ENCODE results near the gene RBM33.

The RBM33 gene

DNA sequence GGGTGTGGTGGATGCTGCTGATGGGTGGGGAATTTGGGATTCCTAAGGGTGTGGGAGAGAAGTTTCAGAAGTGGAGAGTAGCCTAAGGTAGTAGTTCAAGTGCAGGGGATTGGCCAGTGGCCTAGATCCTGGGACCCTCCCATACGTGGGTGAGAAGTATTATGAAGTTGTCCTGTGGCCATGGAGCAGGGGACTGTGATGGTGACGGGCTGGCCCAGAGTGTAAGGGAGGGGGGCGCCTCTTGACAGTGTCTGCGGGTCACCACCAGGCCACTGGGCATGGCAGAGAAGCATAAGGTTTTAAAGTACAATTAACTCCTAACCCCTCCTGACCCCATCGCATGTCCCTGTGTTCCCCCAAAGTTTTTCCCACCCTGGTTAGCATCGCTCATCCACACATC lies 70.2 kb downstream of the RBM33 start:
- Histone ChIP-seq H3K4me2 (no peak overlapping the region), H3K27me3 (ENCODE audit: insufficient read depth, low read depth) (no peaks in the 10 kb centered on the region), H3K79me2 (ENCODE audit: insufficient read depth, low read depth) (peaks cover 18% of the 10 kb centered on the region; the same call in 1 of the 2 replicates), H2AFZ (ENCODE audit: low read depth) (no peak overlapping the region), H3K4me3 (IDR thresholded peaks at IDR 0.05; ENCODE audit: insufficient read depth, low read depth, low read length) (no peak overlapping the region), H3K36me3 (ENCODE audit: insufficient read depth) (peaks cover 8% of the 10 kb centered on the region; the same call in 1 of the 2 replicates), H4K20me1 (ENCODE audit: insufficient read depth) (no peaks in the 10 kb centered on the region), H3K27ac (no peak overlapping the region), H3K4me1 (ENCODE audit: low read depth, poor library complexity, severe bottlenecking) (no peaks in the 10 kb centered on the region), H3K9ac (no peak overlapping the region)
- TF ChIP-seq, protein P1, sequence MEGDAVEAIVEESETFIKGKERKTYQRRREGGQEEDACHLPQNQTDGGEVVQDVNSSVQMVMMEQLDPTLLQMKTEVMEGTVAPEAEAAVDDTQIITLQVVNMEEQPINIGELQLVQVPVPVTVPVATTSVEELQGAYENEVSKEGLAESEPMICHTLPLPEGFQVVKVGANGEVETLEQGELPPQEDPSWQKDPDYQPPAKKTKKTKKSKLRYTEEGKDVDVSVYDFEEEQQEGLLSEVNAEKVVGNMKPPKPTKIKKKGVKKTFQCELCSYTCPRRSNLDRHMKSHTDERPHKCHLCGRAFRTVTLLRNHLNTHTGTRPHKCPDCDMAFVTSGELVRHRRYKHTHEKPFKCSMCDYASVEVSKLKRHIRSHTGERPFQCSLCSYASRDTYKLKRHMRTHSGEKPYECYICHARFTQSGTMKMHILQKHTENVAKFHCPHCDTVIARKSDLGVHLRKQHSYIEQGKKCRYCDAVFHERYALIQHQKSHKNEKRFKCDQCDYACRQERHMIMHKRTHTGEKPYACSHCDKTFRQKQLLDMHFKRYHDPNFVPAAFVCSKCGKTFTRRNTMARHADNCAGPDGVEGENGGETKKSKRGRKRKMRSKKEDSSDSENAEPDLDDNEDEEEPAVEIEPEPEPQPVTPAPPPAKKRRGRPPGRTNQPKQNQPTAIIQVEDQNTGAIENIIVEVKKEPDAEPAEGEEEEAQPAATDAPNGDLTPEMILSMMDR (conservative IDR thresholded peaks at IDR 0.05; ENCODE audit: low read depth, low read length) = no peak

DNA sequence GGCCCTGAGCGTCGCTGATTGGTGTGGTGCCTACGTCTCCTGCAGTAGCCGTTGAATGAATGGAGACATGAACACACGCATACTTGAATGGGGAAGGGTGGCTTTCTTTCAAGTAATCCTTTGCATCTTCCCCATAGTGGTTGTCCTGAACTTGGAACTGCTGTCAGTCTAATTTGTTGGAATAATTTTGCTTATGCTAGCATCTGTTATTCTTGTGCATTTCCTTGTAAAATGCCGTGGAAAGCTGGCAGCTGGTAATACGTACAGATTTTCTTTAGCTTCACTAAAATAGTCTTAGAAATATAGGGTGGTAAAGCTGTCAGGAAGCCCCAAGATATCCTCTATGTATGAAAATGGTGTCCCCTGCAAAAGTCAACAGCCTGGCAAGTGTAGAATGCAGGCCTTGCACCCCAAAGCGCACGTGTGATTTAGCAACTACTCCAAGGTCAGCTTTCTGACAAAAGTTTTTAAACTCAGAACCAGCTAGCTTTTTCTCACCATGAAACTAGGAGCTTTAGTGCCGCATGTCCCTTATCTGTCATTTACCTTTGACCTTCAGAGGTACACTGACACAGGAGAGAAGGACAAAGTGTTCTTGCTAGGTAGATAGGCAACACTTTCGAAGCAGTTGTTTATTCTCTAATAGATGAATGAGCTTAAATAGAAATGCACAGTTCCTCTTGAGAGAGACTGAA lies 70.8 kb downstream of the RBM33 start:
- no peaks in the 10 kb centered on the region for H3K4me1 ChIP-seq (ENCODE audit: low read depth, poor library complexity, severe bottlenecking)

DNA sequence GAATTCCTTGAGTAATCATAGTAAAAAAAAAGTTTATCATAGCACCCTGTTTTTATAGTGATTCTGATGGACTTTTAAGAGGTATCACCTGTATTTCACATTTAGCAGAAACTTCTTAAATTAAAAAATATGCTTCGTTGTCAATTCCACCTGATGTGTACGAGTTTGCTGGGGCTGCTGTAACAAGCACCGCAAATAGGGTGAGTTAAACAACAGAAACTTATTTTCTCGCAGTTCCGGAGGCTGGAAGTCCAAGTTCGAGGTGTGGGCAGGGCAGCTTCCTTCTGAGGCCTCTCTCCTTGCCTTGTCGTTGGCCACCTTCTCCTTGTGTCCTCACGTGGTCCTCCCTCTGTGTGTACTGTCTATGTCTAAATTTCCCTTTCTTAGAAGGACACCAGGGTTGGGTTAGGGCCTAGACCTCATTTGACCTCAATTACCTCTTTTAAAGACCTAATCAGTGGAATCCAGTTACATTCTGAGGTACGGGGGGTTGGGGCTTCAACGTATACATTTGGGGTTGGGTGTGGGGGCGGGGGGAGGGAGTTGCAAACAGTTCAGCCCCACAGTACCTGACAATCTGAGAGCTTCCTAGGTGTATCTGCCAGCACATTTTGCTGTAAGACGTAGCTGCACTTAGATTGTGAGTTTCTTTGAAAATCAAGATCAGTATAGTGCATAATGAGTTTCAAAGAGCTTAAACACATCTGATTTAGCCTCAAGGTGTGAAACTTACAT lies 72.7 kb downstream of the RBM33 start:
- H3K9ac ChIP-seq = no peak overlapping the region
- no peak overlapping the region for H3K27ac ChIP-seq
- no peaks in the 10 kb centered on the region; the same call in 1 of the 2 replicates for H3K36me3 ChIP-seq (ENCODE audit: insufficient read depth)

More for the DNA sequence above, 70.8 kb downstream of the RBM33 start:
- Histone ChIP-seq H3K9ac (no peak overlapping the region), H2AFZ (ENCODE audit: low read depth) (no peak overlapping the region), H3K27me3 (ENCODE audit: insufficient read depth, low read depth) (no peaks in the 10 kb centered on the region), H3K27ac (no peak overlapping the region), H3K4me3 (IDR thresholded peaks at IDR 0.05; ENCODE audit: insufficient read depth, low read depth, low read length) (no peak overlapping the region), H3K4me2 (no peak overlapping the region), H4K20me1 (ENCODE audit: insufficient read depth) (no peaks in the 10 kb centered on the region), H3K36me3 (ENCODE audit: insufficient read depth) (peaks cover 8% of the 10 kb centered on the region; the same call in 1 of the 2 replicates), H3K79me2 (ENCODE audit: insufficient read depth, low read depth) (peaks cover 12% of the 10 kb centered on the region; the same call in 1 of the 2 replicates)
- TF ChIP-seq, protein P1 (conservative IDR thresholded peaks at IDR 0.05; ENCODE audit: low read depth, low read length) = no peak

DNA sequence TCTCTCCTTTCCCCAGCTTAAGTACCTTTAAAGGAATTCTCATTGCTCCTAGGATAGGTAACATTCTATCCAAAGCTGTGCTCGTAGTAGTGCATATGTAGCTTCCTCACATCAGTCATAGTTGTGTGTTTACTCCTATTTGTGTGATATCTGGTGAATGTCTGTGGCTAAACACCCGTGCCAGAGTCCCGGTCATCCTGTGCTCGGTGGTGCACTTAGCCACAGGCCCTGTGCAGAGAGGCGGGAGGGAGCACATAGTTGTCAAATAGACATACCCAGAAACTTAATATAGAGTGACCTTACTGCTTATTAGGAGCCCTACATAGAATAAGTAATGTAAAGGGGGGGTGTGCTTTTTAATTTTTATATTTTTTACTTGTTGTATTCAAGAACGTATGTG lies 76.6 kb downstream of the RBM33 start:
- H3K4me3 ChIP-seq (IDR thresholded peaks at IDR 0.05; ENCODE audit: insufficient read depth, low read depth, low read length) = no peak overlapping the region
- no peaks in the 10 kb centered on the region for H3K36me3 ChIP-seq (ENCODE audit: insufficient read depth)
- peaks cover 7% of the 10 kb centered on the region; the same call in 1 of the 2 replicates for H4K20me1 ChIP-seq (ENCODE audit: insufficient read depth)
- H3K4me2 ChIP-seq = no peak overlapping the region
- H3K4me1 ChIP-seq (ENCODE audit: low read depth, poor library complexity, severe bottlenecking) = no peaks in the 10 kb centered on the region
- H3K79me2 ChIP-seq (ENCODE audit: insufficient read depth, low read depth) = peaks cover 26% of the 10 kb centered on the region; the same call in 1 of the 2 replicates
- no peak overlapping the region for H3K27ac ChIP-seq
- TF ChIP-seq, protein P1 (conservative IDR thresholded peaks at IDR 0.05; ENCODE audit: low read depth, low read length) = no peak
- H3K27me3 ChIP-seq (ENCODE audit: insufficient read depth, low read depth) = no peaks in the 10 kb centered on the region
- no peak overlapping the region for H3K9ac ChIP-seq
- H2AFZ ChIP-seq (ENCODE audit: low read depth) = no peak overlapping the region

More for the DNA sequence above, 72.7 kb downstream of the RBM33 start:
- H2AFZ ChIP-seq (ENCODE audit: low read depth) = no peak overlapping the region
- H3K79me2 ChIP-seq (ENCODE audit: insufficient read depth, low read depth) = peaks cover 12% of the 10 kb centered on the region; the same call in 1 of the 2 replicates
- H3K27me3 ChIP-seq (ENCODE audit: insufficient read depth, low read depth) = no peaks in the 10 kb centered on the region
- TF ChIP-seq, protein P1 (conservative IDR thresholded peaks at IDR 0.05; ENCODE audit: low read depth, low read length) = no peak
- H4K20me1 ChIP-seq (ENCODE audit: insufficient read depth) = no peaks in the 10 kb centered on the region; the same call in 1 of the 2 replicates
- no peak overlapping the region for H3K4me2 ChIP-seq
- H3K4me3 ChIP-seq (IDR thresholded peaks at IDR 0.05; ENCODE audit: insufficient read depth, low read depth, low read length) = no peak overlapping the region
- H3K4me1 ChIP-seq (ENCODE audit: low read depth, poor library complexity, severe bottlenecking) = no peaks in the 10 kb centered on the region

All from KMS-11 (cell line).